Testis (tissue), 2 donors: ENCODE data around the gene AP1S3.

Source experiments
- POLR2A ChIP-seq: fragments of 450-650 bp; IDR thresholded peaks from one replicate; pipeline ENCODE4 v1.6.1; 2017; ENCODE audit warnings: antibody characterized with exemption, mild to moderate bottlenecking, moderate library complexity
- TF ChIP-seq, protein P1 (sequence below), 3 experiments: fragments of 450-650 bp in 2 of 3; fragments of 200-600 bp in 1 of 3; sonication (generic) in 1 of 3; IDR thresholded peaks; one replicate each; pipeline ENCODE4 v1.5.1; 2016 to 2019; ENCODE audit warnings: antibody characterized with exemption in 3 of 3, mild to moderate bottlenecking in 2 of 3, moderate library complexity in 1 of 3

DNA sequence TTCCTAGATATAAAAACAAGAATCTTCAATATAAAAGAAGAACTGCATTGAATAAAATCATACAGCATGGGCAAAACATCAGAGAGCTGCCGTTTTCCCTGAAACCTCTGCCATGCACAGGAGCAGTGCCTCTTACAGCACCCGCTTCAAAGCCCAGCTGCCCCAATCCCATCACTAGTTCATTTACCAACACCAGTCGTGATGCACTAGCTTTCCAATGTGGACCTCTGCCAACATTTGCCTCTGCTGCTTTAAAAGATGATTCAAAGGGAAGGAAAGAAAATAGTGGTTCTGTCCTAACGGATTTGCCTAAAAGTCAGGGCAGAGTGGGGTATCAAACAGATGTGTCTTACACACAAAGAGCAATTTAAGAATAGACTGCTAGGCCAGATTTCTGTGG is 43.4 kb upstream of the AP1S3 start:
- TF ChIP-seq, protein P1, sequence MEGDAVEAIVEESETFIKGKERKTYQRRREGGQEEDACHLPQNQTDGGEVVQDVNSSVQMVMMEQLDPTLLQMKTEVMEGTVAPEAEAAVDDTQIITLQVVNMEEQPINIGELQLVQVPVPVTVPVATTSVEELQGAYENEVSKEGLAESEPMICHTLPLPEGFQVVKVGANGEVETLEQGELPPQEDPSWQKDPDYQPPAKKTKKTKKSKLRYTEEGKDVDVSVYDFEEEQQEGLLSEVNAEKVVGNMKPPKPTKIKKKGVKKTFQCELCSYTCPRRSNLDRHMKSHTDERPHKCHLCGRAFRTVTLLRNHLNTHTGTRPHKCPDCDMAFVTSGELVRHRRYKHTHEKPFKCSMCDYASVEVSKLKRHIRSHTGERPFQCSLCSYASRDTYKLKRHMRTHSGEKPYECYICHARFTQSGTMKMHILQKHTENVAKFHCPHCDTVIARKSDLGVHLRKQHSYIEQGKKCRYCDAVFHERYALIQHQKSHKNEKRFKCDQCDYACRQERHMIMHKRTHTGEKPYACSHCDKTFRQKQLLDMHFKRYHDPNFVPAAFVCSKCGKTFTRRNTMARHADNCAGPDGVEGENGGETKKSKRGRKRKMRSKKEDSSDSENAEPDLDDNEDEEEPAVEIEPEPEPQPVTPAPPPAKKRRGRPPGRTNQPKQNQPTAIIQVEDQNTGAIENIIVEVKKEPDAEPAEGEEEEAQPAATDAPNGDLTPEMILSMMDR (IDR thresholded peaks at IDR 0.05), result no peak
- no peak for TF ChIP-seq POLR2A
